COR-L47 (cell line): ENCODE data around the gene FASTK.

Source experiments
- DNase-seq: peaks from one replicate; lab custom pipeline; 2025; lab: John Stamatoyannopoulos, UW

Gene FASTK

DNA sequence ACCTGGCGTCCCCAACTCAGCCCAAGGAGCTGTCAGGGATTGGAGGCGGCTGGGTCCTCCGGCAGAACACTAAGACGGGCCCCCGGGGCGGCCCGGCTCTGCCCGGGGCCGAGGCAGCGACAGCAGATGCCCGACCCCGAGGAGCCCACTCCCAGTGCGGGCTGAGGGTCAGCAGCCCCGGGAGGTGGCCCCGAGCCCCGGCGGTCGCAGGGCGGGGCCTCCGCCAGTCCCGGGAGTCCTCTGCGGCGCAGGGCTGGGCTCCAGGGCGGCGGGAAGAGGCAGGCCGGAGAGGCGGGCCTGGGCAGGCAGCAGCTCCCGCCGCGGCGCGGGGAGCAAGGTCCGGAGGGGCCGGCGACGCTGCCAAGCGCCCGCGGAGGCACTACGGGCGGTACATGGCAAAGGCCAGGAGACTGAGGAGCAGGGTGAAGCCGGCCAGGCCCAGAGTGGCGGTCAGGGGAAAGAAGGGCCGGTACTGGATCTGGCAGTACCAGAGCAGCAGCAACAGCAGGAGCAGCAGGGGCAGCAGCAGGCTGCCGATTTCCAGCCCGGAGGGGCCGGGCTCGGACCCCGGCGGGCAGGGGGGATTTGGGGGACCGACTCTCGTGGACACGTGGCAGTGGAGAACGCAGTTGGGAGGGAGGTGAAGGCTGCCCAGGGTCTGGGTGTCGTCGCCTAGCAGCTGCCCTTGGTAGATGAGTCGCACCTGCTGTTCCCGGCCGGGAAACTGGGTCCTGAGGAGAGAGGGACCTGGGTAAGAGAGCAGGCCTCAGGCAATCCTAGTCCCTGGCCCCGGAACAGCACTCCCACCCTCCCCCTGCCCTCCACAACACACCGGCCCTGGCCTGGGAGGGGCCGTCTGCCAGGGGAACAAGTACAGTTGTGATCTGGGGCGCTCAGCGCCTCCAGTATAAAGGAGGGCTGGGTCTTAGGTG lies 827 bp upstream of the FASTK start:
- DNase-seq = no peak

GRCh38 chr7:151080067-151080521 lies 515 bp downstream of the FASTK start:
- DNase-seq = no peak

DNA sequence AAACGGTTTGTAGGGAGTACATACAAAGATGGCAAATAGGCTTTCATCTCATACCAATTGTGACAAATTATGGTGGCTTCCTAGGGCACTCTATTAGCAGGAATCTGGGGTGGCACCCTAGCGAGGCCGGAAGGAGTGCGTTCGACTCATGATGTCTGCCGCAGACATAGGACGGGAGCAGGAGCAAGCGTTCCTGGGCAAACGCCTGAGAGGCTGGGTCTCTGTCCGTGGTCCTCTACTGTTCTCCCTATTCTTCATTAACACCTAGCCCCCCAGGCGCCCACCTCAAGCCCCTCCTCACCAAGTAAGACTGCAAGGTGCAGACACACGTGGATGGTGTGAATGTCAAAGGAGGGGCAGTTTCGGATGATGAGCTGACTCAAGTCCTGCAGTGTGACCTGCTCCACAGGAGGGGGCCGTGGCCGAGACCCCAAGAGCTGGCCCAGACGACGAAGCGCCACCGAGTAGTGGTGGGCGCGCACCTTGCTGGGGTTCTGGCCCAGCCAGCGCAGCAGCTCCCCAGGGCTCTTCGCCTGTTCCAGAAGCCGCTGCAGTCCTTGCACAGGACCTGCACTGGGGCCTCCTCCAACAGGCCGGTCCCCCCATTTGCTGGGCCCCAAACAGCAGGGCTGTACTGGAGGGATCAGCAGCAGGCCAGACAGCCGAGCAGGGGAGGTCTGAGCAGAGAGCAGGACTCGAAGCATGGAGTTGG lies 1.3 kb downstream of the FASTK start:
- DNase-seq = no peak

DNA sequence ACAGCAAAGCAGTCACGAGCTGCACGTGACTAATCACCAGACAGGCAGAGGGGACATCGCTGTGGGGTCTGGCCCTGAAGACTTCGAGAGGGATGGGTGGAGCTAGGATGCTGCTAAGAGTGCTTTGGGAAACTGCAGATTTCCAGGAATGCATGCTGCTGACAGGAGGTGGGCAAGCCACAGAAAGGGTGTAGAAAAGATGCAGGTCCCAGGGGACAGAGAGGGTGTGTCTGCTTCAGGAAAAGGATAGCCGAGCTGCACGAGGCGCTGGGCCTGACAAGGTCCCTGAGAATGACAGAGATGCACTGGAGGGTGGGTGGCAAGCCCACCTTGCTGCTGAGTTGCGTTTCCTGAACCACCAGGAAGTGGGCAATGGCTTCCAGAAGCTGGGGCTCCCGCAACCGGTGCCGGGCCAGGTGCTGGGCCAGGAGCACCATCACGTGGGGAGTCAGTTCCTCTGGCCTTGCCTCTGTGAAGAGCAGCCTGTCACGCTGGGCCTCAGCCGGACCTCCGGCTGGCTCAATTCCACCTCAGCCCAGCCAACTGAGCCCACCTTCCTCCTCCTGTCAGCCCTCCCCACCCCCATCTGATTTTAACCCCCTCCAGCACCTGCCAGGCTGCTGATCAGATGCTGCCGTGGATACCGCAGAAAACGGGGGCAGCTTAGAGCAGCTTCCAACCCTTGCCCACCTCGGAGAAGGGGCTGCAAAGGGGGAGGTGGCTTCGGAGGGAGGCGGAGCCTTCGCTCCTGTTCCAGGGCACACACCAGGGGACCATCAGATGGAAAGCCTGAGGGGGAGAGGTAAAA lies 2.2 kb downstream of the FASTK start:
- no peak for DNase-seq

GRCh38 chr7:151077705-151078232 lies 2.8 kb downstream of the FASTK start:
- DNase-seq = no peak

DNA sequence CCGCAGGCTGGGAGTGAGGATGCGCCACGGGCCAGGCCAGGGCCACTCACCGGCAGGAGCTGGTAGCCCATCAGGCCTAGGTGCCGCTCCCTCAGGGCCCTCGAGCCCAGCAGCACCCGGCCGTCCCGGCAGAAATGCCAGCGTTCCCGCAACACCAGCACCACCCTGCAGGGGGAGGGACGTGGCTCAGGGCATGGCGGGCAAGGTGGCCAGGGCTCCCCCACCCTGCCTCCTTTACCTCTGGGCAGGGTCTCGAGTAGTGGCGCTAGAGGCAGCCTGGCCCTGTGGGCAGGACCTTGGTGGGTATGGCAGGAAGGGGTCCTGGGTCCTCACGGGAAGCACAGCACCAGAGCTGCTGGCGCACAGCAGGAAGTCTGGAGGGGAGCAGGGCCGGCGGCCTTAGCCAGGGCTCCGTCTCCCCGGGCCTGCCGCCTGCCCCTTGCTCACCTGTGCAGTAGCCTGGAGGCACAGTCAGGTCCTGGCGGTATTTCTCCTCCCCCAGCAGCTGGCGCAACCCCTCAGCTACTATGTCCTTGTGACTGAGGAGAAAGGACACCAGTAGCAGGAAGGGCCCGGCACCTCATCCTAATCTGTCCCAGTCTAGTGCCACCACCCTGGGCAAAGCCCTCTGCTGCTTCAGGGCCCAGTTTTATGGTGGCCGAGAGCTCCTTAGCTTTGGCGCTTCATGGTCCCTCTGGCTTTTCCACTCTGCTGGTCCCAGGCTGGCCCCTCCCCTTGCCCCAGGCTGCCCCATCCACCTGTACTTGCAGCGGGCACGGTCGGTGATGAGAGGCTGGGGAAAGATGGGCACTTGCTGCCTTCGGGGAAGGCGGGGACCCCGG lies 3.5 kb downstream of the FASTK start:
- DNase-seq = no peak

- no peak for DNase-seq
Measured at GRCh38 chr7:151075978-151076426, 4.6 kb downstream of the FASTK start.

GRCh38 chr7:151075662-151075971 lies 5.0 kb downstream of the FASTK start:
- DNase-seq = no peak

DNA sequence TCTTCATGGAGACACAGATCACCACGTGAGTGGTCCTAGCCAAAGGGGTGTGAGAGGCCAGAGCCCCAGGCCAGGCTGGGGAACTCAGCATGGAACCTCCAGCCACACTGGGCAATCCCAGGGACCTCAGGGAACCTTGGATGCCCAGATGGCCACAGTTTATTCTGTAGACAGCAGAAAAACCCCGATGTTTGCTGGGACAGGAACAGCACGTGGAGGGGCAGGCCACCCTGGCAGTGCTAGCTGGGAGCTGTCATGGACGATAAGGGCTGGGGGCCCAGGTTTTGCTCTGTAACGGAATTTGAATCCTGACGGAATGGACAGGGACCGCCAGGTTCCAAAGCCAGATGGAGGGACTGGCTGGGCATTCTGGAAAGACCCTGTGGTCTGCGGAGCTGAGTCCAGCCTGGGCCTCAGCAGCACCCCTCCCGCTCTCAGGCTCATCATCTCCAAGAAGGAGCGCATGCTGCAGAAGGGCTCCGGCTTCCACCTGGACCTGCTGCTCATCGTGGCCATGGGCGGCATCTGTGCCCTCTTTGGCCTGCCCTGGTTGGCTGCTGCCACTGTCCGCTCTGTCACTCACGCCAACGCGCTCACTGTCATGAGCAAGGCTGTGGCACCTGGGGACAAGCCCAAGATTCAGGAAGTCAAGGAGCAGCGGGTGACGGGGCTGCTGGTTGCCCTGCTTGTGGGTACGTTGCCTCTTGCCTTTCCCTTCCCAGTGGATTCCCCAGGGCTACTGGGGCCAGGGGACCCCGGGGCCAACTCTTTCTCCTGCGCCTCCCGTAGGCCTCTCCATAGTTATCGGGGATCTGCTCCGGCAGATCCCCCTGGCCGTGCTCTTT lies 5.6 kb downstream of the FASTK start:
- no peak for DNase-seq

DNA sequence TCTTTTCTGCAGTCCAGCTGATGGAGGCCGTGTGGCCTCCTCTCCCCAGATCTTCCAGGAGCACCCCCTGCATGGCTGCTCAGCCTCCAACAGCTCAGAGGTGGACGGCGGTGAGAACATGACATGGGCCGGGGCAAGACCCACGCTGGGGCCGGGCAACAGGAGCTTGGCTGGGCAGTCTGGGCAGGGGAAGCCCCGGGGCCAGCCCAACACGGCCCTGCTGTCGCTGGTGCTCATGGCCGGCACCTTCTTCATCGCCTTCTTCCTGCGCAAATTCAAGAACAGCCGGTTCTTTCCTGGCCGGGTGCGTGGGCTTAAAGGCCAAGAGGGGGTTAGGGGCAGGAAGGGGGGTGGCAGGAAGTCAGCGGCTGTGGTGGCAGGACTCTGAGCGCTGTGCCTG lies 6.6 kb downstream of the FASTK start:
- no peak for DNase-seq

- no peak for DNase-seq
Measured at GRCh38 chr7:151071032-151071866, 9.4 kb downstream of the FASTK start.

DNA sequence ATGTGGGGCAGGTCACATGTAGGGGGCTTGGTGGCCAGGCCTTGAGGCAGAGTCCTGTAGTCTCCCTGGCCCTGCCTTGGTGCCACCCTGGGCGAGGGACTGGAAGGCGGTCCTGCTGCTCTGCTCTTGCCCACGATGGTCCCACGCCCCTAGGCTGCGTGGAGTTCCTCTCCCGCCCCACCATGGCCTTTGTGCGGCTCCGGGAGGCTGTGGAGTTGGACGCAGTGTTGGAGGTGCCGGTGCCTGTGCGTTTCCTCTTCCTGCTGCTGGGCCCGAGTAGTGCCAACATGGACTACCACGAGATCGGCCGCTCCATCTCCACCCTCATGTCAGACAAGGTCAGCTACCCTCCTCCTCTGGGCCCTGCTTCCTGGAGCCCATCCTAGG lies 10.0 kb downstream of the FASTK start:
- DNase-seq = no peak

DNA sequence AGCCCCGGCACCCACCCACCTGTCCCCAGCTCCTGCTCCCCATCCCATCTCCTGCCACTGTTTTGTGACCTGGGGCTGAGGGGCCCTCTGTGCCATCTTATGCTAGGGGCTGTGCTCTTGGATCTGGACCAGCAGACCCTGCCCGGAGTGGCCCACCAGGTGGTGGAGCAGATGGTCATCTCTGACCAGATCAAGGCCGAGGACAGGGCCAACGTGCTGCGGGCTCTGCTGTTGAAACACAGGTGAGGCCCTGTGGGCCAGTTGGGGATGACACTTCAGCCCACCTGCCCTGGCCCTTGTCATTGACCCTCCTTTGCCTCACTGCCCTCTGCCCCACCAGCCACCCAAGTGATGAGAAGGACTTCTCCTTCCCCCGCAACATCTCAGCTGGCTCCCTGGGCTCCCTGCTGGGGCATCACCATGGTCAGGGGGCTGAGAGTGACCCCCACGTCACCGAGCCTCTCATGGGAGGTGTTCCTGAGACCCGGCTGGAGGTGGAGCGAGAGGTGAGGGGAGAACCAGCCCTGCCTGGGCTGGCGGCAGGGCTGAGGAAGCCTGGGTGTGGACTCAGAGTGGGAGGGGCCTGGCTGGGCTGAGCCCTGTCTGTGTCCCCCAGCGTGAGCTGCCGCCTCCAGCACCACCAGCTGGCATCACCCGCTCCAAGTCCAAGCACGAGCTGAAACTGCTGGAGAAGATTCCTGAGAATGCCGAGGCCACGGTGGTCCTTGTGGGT lies 10.6 kb downstream of the FASTK start:
- DNase-seq = no peak

DNA sequence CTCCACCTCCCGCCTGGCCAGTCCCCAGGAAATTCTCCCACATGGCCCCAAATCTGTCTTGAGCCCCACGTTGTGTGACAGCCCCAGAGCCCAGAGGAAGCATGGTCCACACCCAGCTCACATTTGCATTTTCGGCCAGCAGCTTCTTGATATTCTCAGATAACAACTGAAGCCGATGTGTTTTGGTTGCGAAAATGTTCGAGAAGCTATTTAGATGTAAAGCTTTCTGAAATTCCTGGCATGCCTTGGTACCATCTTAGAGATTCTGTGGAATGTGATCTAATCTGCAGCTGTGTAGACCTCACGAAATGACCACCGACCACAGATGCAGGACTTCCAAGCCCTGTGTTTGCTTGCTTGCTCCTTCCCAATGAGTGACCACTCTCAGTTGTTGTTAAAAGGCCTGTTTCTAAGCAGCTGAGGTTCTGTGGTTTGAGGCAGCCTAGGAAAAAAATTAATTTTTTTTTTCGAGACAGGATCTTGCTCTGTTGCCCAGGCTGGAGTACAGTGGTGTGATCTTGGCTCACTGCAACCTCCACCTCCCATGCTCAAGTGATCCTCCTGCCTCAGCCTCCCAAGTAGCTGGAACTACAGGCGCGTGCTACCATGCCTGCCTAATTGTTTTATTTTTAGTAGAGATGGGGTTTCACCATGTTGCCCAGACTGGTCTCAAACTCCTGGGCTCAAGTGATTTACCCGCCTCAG lies 12.4 kb downstream of the FASTK start:
- no peak for DNase-seq

DNA sequence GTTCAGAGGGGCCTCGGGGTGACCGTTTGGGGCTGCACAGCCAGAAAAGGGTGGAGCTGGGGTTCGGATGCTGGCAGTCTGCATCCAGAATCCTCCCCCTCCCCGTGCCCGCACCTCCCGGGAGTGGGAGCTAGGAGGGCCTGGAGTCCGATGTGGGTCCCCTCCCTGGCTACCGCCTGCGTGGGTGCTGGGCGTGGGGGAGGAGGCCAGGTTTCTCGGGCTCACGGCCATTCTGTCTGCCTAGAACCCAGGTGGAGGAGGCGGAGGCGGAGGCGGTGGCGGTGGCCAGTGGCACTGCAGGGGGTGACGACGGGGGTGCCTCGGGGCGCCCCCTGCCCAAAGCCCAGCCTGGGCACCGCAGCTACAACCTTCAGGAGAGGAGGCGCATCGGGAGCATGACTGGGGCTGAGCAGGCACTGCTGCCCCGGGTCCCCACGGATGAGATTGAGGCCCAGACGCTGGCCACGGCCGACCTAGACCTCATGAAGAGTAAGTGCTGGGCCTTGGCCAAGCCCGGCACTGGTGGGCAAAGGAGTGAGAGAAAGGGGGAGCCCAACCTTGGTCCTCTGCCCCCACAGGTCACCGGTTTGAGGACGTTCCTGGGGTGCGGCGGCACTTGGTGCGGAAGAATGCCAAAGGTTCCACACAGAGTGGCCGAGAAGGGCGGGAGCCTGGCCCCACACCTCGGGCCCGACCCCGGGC lies 14.2 kb downstream of the FASTK start:
- DNase-seq = no peak

DNA sequence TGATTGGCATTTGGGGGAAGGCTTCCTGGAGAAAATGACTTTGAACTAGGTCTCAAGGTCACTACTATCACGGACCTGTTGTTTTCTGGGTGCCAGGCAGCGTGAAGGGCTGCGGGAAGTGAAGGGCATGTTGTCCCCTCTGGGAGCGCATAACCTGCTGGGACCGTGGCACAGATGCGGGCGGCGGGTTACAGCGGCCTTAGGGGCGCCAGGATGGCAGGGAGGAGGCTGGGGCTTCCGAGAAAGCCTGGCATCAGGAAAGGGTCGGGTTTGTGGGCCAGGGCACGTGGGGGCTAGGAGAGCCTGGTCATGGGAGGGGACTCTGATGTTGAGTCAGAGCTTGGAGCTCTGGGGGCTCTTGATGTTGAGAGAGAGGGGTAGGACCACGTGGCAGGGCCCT lies 15.1 kb downstream of the FASTK start:
- DNase-seq = no peak

- no peak for DNase-seq
Measured at GRCh38 chr7:151064993-151065392, 15.6 kb downstream of the FASTK start.

DNA sequence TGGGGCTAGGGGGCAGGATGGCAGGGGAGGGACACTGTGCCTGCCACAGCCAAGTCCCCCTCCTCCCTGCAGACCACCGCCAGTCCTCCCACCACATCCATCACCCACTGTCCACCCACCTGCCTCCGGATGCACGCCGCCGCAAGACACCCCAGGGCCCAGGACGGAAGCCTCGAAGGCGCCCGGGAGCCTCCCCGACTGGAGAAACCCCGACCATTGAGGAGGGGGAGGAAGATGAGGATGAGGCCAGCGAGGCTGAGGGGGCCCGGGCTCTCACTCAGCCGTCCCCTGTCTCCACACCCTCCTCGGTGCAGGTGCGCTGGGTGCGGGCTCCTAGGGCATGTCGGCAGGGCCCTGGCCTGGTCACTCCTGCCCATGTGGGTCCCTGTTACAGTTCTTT lies 16.2 kb downstream of the FASTK start:
- no peak for DNase-seq
